ENCODE data around the gene ATAD3C.
"Not testable (repeated sequence)": the region's sequence is repeated elsewhere in the genome, so short reads cannot be mapped to it uniquely, and the experiment has no call there.

- not testable (repeated sequence) for TF ChIP-seq CTCF (IDR thresholded peaks at IDR 0.05; ENCODE audit: control extremely low read depth in 1 of 3, insufficient read depth in 1 of 3, low read depth in 1 of 3, low read length in 3 of 3); TEAD4 (IDR thresholded peaks at IDR 0.05; ENCODE audit: low read depth, low read length); MAX (IDR thresholded peaks at IDR 0.05); RXRA (IDR thresholded peaks at IDR 0.05; ENCODE audit: insufficient read depth, low read depth, low read length); RAD21 (IDR thresholded peaks at IDR 0.05 in 1 of 2, conservative IDR thresholded peaks at IDR 0.05 in 1 of 2; ENCODE audit: low read depth in 2 of 2, low read length in 2 of 2); GTF2F1 (IDR thresholded peaks at IDR 0.05; ENCODE audit: borderline replicate concordance, low read depth, low read length); POU5F1 (IDR thresholded peaks at IDR 0.05; ENCODE audit: low read depth, low read length)
These were observed 46.0 kb downstream of the ATAD3C start for GRCh38 chr1:1495461-1495975.

Measured in H1 (cell line).